Measurements from ENCODE around the gene LRP3.

The LRP3 gene

GRCh38 chr19:33242131-33242530 is 48.0 kb downstream of the LRP3 start:
- no peak overlapping the region for H3K4me3 Mint-ChIP-seq
- H3K9me3 Mint-ChIP-seq: no peaks in the 10 kb centered on the region
- peaks cover 7% of the 10 kb centered on the region for H3K27me3 Mint-ChIP-seq
- no peaks in the 10 kb centered on the region for H3K4me1 Mint-ChIP-seq (ENCODE audit: low read depth)
- no peaks in the 10 kb centered on the region for H3K36me3 Mint-ChIP-seq (ENCODE audit: low read depth)
- H3K27ac Mint-ChIP-seq: no peak overlapping the region

GRCh38 chr19:33242911-33243310 is 48.8 kb downstream of the LRP3 start:
- no peaks in the 10 kb centered on the region for H3K36me3 Mint-ChIP-seq (ENCODE audit: low read depth)
- H3K4me3 Mint-ChIP-seq: no peak overlapping the region
- H3K4me1 Mint-ChIP-seq (ENCODE audit: low read depth): no peaks in the 10 kb centered on the region
- H3K27me3 Mint-ChIP-seq: peaks cover 7% of the 10 kb centered on the region
- H3K27ac Mint-ChIP-seq: no peak overlapping the region
- no peaks in the 10 kb centered on the region for H3K9me3 Mint-ChIP-seq

GRCh38 chr19:33245948-33246708 is 52.0 kb downstream of the LRP3 start:
- Mint-ChIP-seq H3K4me3 (no peak overlapping the region), H3K27ac (no peak overlapping the region), H3K36me3 (ENCODE audit: low read depth) (no peaks in the 10 kb centered on the region), H3K4me1 (ENCODE audit: low read depth) (no peaks in the 10 kb centered on the region), H3K9me3 (no peaks in the 10 kb centered on the region), H3K27me3 (peaks cover 7% of the 10 kb centered on the region)

DNA sequence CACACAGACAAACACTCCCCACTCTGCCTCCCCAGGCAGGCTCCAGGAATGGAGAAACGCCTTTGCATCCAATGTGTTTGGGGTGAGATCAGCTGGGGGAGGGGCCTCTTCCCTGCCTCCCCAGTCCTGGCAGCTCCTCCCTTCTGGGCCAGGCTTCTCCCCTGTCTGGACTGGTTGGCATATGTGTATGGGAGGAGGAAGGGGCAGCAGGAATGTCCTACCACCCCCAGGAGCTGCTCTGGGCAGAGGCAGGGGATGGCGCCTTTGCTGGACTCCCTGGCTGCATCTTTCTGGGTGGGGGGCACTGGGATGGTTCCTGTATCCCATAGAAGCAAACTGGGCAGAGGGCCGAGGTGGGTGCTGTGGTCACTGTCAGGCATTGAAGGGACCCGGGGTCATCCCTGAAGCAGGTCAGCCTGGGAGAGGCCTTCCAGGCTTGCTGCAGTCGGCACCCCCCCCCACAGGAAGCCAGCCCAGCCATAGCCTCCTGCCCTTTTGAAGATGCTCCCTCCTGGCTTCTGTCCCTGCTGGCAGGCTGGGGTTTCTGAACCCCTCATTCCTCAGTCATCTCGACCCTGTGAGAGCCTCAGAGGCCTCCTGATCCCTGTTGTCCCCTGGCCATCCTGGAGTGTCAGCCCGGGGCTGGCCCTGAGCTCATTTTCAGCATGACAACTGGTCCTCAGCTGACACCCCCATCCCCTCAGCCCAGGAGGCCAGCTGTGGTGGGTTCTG is 52.7 kb downstream of the LRP3 start:
- Mint-ChIP-seq H3K4me1 (ENCODE audit: low read depth) (no peaks in the 10 kb centered on the region), H3K27ac (no peak overlapping the region), H3K9me3 (no peaks in the 10 kb centered on the region), H3K4me3 (no peak overlapping the region), H3K27me3 (peaks cover 7% of the 10 kb centered on the region), H3K36me3 (ENCODE audit: low read depth) (no peaks in the 10 kb centered on the region)

GRCh38 chr19:33247441-33247819 is 53.3 kb downstream of the LRP3 start:
- peaks cover 7% of the 10 kb centered on the region for H3K27me3 Mint-ChIP-seq
- no peaks in the 10 kb centered on the region for H3K4me1 Mint-ChIP-seq (ENCODE audit: low read depth)
- no peak overlapping the region for H3K27ac Mint-ChIP-seq
- H3K9me3 Mint-ChIP-seq: no peaks in the 10 kb centered on the region
- no peak overlapping the region for H3K4me3 Mint-ChIP-seq
- no peaks in the 10 kb centered on the region for H3K36me3 Mint-ChIP-seq (ENCODE audit: low read depth)

DNA sequence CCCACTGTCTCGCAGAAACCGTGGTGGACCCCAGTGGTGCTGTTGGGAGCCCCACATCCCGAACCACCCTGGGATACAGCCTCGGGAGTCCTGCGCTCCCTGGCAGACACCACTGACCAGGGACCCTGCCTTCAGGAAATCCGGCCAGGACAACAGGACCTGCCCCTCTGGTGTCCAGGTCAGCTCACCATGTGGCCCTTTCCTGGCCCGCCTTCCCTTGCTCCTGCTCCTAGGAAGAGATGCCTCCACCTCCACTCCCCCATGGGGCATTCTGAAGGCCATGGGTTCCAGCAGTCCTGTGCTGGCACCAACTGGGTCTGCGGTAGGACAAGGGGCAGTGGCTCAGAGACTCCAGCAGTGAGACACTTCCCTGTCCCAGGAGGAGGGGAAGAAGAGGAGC is 54.0 kb downstream of the LRP3 start:
- H3K27me3 Mint-ChIP-seq: peaks cover 3% of the 10 kb centered on the region
- no peak overlapping the region for H3K4me3 Mint-ChIP-seq
- no peaks in the 10 kb centered on the region for H3K4me1 Mint-ChIP-seq (ENCODE audit: low read depth)
- H3K36me3 Mint-ChIP-seq (ENCODE audit: low read depth): no peaks in the 10 kb centered on the region
- H3K27ac Mint-ChIP-seq: no peak overlapping the region
- no peaks in the 10 kb centered on the region for H3K9me3 Mint-ChIP-seq

DNA sequence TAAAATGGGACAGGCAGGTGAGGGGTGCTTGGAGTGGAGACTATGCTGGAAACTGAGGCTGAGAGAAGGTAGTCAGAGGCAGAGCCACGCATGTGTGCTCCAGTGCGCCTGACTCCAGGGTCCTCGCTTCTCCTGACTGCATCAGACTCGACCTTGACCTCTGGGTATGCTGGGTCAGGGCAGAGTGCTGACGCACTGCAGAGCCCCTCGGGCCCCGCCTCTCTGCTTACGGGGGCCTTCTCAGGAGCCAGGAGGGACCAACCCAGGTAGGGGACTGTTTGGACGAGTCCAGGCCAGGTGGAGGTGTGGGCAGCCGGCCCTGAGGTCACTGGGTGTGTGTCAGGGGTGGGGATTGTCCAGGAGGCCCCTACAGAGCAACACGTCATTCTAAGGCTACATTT is 54.4 kb downstream of the LRP3 start:
- H3K27me3 Mint-ChIP-seq: peaks cover 3% of the 10 kb centered on the region
- H3K4me3 Mint-ChIP-seq: no peak overlapping the region
- no peaks in the 10 kb centered on the region for H3K36me3 Mint-ChIP-seq (ENCODE audit: low read depth)
- H3K27ac Mint-ChIP-seq: no peak overlapping the region
- no peaks in the 10 kb centered on the region for H3K9me3 Mint-ChIP-seq
- no peaks in the 10 kb centered on the region for H3K4me1 Mint-ChIP-seq (ENCODE audit: low read depth)

DNA sequence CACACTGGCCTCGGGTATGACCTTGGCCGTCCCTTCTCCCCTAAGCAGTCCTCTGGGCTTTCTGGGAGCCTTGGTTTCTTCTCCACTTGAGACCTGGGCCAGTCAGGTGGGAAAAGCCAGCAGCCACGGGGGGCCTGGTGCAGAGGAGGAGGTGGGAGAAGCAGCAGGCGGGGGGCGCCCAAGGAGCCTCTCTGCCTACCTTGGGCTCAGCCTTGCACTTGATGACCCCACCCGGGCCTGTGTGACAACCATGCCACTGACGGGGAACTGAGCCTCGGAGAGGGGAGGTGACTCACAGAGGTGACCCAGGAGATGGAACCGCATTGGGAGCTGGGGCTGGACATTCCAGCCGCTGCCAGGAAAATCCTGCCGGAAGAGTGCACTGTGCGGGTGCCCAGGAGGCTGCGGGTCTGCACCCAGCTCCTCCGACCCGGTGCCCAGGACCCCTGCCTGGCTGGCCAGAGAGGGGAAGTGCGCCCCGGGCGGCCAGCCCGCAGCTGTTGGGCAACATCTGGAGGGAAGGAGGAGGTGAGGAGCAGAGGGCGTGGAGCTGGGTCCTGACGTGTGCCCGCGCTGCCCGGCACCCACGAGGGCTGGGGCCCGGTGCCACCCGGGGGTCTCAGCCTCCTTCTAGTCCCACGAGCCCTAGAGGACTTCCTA is 55.0 kb downstream of the LRP3 start:
- H3K27me3 Mint-ChIP-seq: peaks cover 3% of the 10 kb centered on the region
- H3K9me3 Mint-ChIP-seq: no peaks in the 10 kb centered on the region
- H3K36me3 Mint-ChIP-seq (ENCODE audit: low read depth): no peaks in the 10 kb centered on the region
- H3K4me1 Mint-ChIP-seq (ENCODE audit: low read depth): no peaks in the 10 kb centered on the region
- no peak overlapping the region for H3K27ac Mint-ChIP-seq
- no peak overlapping the region for H3K4me3 Mint-ChIP-seq

DNA sequence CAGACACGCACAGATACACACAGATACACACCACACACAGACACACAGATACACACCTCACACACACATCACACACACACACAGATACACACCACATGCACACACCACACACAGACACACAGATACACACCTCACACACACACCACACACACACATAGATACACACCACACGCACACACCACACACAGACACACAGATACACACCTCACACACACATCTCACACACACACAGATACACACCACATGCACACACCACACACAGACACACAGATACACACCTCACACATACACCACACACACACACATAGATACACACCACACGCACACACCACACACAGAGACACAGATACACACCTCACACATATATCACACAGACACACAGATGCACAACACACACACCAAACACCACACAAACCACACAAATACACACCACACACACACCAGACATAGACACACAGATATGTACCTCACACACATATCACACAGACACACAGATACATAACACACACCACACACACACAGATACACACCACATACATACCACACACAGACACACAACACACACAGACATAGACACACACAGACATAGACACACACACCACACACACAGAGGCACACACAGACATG is 55.7 kb downstream of the LRP3 start:
- Mint-ChIP-seq H3K36me3 (ENCODE audit: low read depth) (no peaks in the 10 kb centered on the region), H3K9me3 (no peaks in the 10 kb centered on the region), H3K27me3 (no peaks in the 10 kb centered on the region), H3K4me1 (ENCODE audit: low read depth) (no peaks in the 10 kb centered on the region), H3K4me3 (no peak overlapping the region), H3K27ac (no peak overlapping the region)

GRCh38 chr19:33250500-33250899 is 56.4 kb downstream of the LRP3 start:
- H3K4me3 Mint-ChIP-seq: no peak overlapping the region
- H3K36me3 Mint-ChIP-seq (ENCODE audit: low read depth): no peaks in the 10 kb centered on the region
- H3K27me3 Mint-ChIP-seq: no peaks in the 10 kb centered on the region
- H3K27ac Mint-ChIP-seq: no peak overlapping the region
- no peaks in the 10 kb centered on the region for H3K4me1 Mint-ChIP-seq (ENCODE audit: low read depth)
- no peaks in the 10 kb centered on the region for H3K9me3 Mint-ChIP-seq

DNA sequence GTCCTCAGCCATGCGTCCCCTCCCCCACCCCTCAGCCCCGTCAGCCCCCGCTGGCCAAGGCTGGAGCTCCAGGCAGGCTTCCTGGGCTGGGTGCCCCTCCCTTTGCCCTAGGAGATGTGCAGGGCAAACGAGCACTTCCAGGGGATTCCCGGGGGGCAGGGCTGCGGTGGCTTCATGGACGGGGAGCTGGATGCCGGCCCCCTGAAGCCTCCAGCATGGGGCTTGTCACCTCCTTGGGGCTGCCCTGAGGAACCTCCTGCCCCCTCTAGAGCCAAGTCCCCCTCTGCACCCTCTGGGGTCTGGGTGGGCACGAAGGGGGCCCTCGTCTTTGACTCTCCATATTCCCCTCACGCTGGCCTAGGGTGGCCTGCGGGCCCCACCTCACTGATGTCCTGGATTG is 56.9 kb downstream of the LRP3 start:
- Mint-ChIP-seq H3K27me3 (no peaks in the 10 kb centered on the region), H3K9me3 (no peaks in the 10 kb centered on the region), H3K4me1 (ENCODE audit: low read depth) (no peaks in the 10 kb centered on the region), H3K36me3 (ENCODE audit: low read depth) (no peaks in the 10 kb centered on the region), H3K4me3 (no peak overlapping the region), H3K27ac (no peak overlapping the region)

DNA sequence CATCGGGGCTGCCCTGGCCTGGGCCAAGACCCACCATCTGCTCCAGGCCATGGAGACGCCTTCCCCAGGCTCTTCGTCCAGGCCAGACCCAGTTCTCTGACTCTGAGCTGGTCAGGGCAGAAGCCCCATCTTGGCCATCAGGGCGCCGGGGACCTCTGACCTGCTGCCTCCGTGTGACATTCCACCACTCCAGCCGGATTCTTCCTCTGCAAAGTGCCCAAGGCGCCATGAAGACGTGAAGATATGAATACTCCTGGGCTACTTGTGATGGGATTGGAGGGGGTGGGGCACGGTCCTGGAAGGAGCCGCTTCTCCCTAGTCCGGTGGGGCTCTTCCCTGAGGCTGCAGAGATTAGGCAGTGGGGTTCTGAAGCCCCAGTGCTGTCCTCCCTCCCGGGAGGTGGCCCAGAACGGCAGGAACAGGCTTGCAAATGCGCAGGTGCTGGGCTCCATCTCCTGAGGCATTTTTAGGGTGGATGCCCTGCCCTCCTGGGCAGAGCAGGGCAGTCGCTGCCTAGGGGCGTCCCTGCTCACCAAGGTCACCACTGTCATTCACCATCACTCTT is 57.5 kb downstream of the LRP3 start:
- no peaks in the 10 kb centered on the region for H3K27me3 Mint-ChIP-seq
- no peaks in the 10 kb centered on the region for H3K36me3 Mint-ChIP-seq (ENCODE audit: low read depth)
- H3K9me3 Mint-ChIP-seq: no peaks in the 10 kb centered on the region
- no peak overlapping the region for H3K27ac Mint-ChIP-seq
- no peak overlapping the region for H3K4me3 Mint-ChIP-seq
- H3K4me1 Mint-ChIP-seq (ENCODE audit: low read depth): no peaks in the 10 kb centered on the region

- Mint-ChIP-seq H3K4me1 (ENCODE audit: low read depth) (no peaks in the 10 kb centered on the region), H3K27me3 (no peaks in the 10 kb centered on the region), H3K36me3 (ENCODE audit: low read depth) (no peaks in the 10 kb centered on the region), H3K27ac (no peak overlapping the region), H3K9me3 (no peaks in the 10 kb centered on the region), H3K4me3 (no peak overlapping the region)
Observed at GRCh38 chr19:33252418-33252962, 58.4 kb downstream of the LRP3 start.

DNA sequence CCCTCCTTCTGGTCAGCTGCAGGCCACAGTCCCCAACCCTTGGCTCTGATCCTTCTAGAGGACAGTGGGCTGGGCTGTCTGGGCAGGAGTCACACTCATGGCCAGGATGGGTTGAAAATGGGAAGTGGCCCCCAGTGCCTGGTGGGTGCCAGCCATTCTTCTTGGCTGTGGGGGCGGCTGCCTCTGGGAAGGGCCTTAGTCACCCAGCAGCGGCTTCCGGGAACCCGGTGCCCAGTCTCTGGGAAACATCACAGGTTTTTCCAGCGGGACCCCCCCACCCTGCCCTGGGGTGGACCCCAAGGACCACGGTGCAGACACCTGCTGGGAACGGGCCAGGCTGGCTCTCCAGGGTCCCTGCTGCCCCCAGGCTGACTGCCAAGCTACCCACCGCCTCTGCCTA is 58.8 kb downstream of the LRP3 start:
- Mint-ChIP-seq H3K9me3 (no peaks in the 10 kb centered on the region), H3K27me3 (no peaks in the 10 kb centered on the region), H3K4me3 (no peak overlapping the region), H3K4me1 (ENCODE audit: low read depth) (no peaks in the 10 kb centered on the region), H3K27ac (no peak overlapping the region), H3K36me3 (ENCODE audit: low read depth) (no peaks in the 10 kb centered on the region)
